ENCODE results near the gene LRRC3B.
"Not testable (repeated sequence)": the region's sequence is repeated elsewhere in the genome, so short reads cannot be mapped to it uniquely, and the experiment has no call there.

The LRRC3B gene

GRCh38 chr3:26622621-26623418 lies at the start of gene LRRC3B:
LRRC3B (plus strand) TSS chr3:26622772; CDS start chr3:26709673, 86,901 bp downstream.
- no peak for DNase-seq

- no peak for DNase-seq
These were observed 47.8 kb upstream of the LRRC3B start for GRCh38 chr3:26574766-26575165.

DNA sequence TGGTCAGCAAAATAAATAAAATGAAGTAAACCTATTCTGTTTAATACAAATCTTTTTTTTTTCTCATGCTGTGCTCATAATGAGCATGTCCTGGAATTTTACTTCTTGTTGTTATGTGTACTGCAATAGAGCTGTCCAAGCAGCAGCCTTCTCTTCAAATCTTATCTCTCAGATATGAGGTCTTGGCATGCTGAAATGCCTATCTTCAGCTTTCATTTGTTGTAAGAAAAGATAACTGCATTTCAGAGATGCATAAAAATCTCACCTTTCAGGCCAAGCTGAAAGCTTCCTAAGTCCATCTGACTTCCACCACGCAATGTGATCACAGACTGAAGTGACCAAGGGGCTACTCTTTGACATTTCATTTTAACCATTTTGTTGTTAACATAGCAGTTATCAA lies 43.5 kb upstream of the LRRC3B start:
- DNase-seq = no peak

- no peak for DNase-seq
These were observed 35.0 kb upstream of the LRRC3B start for GRCh38 chr3:26587571-26587970.

GRCh38 chr3:26588931-26589330 lies 33.6 kb upstream of the LRRC3B start:
- no peak for DNase-seq

- DNase-seq = no peak
These were observed 32.9 kb upstream of the LRRC3B start for GRCh38 chr3:26589678-26590077.

- no peak for DNase-seq
These were observed 31.6 kb upstream of the LRRC3B start for GRCh38 chr3:26590919-26591484.

GRCh38 chr3:26591926-26592325 lies 30.6 kb upstream of the LRRC3B start:
- DNase-seq = no peak

DNA sequence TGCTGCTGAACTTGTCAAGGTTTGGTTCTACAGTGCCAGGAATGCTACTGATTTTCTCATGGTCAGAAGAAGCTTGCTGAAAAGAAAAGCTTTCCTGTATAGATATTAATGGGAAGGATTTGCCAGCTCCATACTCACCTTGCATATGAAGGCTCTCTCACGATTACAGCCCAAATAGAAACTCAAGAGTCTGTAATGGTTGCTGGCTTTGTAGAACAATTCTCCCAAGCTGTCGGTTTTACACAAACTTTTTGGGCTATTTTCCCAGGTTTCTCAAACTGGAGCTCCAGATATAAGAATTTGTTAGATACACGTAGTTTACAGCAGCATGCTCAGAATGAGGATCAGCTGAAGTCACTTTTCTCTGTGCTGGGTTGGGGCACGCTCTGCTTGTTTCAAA lies 30.1 kb upstream of the LRRC3B start:
- no peak for DNase-seq

DNA sequence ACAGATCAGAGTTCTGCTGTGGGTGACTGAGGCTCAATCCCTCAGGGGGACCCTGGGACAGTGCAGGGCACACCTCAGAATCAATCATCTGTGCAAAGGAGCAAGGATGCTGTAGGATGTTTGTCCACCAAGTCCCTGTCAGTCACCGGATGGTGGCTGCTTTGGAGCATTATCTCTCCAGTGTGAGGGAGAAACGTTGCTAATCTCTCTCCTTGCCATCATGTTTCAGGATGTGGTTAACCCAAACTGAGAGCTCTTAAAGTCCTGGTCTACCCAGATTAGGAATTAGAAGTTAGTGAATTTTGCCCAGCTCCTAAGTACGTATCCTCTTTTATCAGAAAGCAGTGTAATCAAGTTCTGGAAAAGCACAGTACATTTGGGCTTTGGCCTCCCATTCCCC lies 26.2 kb upstream of the LRRC3B start:
- no peak for DNase-seq

DNA sequence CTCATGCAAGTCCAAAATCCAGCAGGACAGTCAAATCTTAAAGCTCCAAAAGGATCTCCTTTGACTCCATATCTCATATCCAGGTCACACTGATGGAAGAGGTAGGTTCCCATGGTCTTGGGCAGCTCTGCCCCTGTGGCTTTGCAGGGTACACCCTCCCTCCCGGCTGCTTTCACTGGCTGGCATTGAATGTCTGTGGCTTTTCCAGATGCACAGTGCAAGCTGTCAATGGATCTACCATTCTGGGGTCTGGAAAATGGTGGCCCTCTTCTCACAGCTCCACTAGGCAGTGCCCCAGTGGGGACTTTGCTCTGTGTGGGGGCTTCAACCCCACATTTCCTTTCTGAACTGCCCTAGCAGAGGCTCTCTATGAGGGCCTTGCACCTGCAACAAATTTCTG lies 19.3 kb upstream of the LRRC3B start:
- DNase-seq = not testable (repeated sequence)

- DNase-seq = not testable (repeated sequence)
These were observed 18.8 kb upstream of the LRRC3B start for GRCh38 chr3:26603771-26604170.

- DNase-seq = no peak
These were observed 8.4 kb upstream of the LRRC3B start for GRCh38 chr3:26614006-26614685.

DNA sequence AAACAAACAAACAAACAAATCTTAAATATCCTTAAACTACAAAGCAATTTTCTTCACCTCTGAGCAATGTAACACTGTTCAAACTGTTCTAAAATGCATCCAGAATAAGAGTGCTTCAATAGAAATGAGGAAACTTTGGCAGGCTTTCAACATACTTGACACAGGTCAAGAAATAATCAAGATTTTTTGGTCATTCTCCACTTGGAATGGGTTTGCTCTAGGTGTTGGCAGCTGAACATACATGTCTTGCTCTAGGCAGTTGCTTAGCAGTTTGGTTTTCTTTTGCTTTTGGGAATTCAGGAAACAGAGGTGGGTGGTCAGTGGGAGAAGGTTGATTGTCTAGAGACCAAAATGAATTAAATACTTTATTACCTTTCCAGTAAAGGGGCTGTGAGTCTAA lies 1.4 kb upstream of the LRRC3B start:
- no peak for DNase-seq

GRCh38 chr3:26621906-26622620 lies 509 bp upstream of the LRRC3B start:
- no peak for DNase-seq

GRCh38 chr3:26623419-26624208 lies 1.0 kb downstream of the LRRC3B start:
- no peak for DNase-seq

DNA sequence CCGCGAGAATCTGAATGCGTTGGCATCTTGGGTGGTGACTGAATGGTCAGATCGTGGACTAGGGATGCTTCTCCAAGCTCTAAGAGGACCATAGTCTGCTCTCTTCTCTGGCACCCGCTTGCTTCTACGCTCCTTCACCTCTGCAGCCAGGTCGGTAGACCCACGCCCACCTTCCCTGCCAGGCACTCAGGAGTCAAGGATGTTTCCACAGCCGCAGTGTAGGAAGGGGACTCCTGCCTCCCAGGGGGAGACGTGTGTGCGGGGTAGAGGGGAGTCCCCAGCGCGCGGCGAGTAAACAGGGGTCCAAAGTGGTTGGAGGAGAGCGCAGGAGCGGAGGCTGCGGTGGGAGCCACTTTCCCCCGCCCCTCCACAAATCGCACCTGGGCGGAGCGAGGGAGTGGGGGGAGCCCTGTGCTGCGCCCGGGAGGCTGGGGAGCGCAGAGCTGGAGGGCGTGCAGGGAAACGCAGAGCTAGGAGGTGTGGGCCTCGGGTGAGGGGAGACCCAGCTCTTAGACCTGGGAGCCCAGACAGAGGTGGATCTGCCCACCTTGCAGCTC lies 1.7 kb downstream of the LRRC3B start:
- no peak for DNase-seq

- DNase-seq = no peak
These were observed 2.6 kb downstream of the LRRC3B start for GRCh38 chr3:26625187-26625586.

- no peak for DNase-seq
These were observed 4.5 kb downstream of the LRRC3B start for GRCh38 chr3:26627080-26627479.

- no peak for DNase-seq
These were observed 6.3 kb downstream of the LRRC3B start for GRCh38 chr3:26628915-26629314.

DNA sequence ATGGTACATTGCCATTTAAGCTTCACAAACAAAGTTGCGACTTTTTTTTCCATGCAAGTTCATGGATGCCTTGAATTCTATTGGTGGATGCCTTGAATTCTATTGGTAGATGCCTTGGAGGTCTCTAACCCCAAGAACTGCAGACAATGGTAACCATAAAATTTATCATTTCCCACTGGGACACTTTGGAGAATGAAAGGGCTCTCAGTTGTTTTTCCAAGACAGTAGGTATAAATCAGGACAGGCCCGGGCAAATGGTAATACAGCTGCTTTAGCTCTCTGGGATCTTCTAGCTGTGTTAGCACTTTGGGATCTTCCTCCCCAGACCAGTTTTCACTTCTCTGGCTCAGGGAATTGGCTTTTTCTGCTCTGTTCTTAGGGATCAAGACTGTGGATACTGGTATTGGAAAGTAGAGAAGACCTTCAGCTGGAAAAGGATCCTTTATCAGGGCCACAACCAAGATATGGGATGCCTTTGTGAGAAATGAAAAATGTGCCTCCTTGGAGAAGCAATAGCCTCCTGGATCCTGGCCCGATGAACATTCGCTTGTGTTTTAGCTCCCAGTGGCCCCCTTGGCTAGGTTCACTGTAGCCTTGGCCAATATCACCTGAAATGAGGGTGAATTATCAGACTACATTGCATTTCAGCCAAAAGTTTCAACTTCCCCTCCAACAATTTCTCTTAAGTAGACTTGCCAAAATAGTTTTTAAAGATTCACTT lies 8.3 kb downstream of the LRRC3B start:
- DNase-seq = no peak

DNA sequence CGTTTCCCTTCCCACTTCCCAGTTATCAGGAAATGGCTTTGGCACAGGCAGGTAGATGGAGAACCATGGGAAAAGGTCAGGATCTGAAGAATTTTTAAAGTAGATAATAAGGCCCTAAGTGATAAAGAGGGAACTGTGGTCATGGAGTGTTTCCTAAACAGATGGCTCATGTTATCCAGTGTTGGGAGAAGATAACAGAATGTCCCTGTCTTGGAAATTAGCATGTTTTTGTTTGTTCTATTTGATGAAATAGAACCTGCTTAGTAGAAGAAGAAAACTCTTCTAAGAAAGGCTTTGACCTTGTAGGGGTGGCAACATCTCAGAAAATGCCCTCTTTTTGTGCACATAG lies 8.8 kb downstream of the LRRC3B start:
- no peak for DNase-seq
